Loucy (cell line): ENCODE data around the gene MCTP2.

ENCODE experiments used
- EZH2phosphoT487 ChIP-seq: fragments of 200-600 bp; IDR thresholded peaks from 2 replicates; pipeline ENCODE4 v1.6.1; 2018; ENCODE audit warnings: antibody characterized with exemption, mild to moderate bottlenecking, moderate library complexity, borderline replicate concordance
- TF ChIP-seq, protein P1 (sequence below): fragments of 200-600 bp; sonication (generic); conservative IDR thresholded peaks from 2 replicates; pipeline ENCODE4 v1.5.1; 2014; ENCODE audit warnings: mild to moderate bottlenecking, antibody characterized with exemption, low read length

DNA sequence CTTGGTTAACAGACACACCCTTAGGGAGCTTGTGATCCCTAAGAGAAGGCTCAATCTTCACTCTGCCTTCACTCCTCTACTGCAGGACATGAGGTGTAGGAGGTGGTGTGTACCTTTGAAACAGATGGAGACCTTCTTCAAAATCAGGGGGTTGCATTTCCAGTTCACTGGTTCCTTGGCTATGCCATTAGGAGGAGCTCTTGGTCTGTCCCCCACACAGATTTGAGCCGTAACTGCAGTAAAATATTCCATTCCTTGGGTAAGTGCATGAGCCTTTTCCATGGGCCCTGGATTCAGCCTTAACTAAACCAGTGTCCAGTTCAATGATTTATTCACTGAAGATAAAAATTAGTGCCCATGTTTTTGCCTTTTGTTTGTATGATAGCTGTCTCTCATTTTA, 144.6 kb downstream of the MCTP2 start:
- TF ChIP-seq, protein P1, sequence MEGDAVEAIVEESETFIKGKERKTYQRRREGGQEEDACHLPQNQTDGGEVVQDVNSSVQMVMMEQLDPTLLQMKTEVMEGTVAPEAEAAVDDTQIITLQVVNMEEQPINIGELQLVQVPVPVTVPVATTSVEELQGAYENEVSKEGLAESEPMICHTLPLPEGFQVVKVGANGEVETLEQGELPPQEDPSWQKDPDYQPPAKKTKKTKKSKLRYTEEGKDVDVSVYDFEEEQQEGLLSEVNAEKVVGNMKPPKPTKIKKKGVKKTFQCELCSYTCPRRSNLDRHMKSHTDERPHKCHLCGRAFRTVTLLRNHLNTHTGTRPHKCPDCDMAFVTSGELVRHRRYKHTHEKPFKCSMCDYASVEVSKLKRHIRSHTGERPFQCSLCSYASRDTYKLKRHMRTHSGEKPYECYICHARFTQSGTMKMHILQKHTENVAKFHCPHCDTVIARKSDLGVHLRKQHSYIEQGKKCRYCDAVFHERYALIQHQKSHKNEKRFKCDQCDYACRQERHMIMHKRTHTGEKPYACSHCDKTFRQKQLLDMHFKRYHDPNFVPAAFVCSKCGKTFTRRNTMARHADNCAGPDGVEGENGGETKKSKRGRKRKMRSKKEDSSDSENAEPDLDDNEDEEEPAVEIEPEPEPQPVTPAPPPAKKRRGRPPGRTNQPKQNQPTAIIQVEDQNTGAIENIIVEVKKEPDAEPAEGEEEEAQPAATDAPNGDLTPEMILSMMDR, result 0 out of 2 replicates have a peak, but pooled peaks have one; percentile 32
- no peak for TF ChIP-seq EZH2phosphoT487
